ENCODE results near the gene KLB.
"Not testable (repeated sequence)": the region's sequence is repeated elsewhere in the genome, so short reads cannot be mapped to it uniquely, and the experiment has no call there.

The KLB gene

GRCh38 chr4:39426728-39427127 lies 20.0 kb downstream of the KLB start:
- DNase-seq (ENCODE audit: low spot score): no peak

- no peak for DNase-seq (ENCODE audit: low spot score)
These were observed 20.9 kb downstream of the KLB start for GRCh38 chr4:39427520-39428114.

GRCh38 chr4:39429476-39430334 lies 23.0 kb downstream of the KLB start:
- DNase-seq (ENCODE audit: low spot score): no peak

- DNase-seq (ENCODE audit: low spot score): no peak
These were observed 27.3 kb downstream of the KLB start for GRCh38 chr4:39433878-39434492.

- peak; percentile 20 for DNase-seq (ENCODE audit: low spot score)
These were observed 29.2 kb downstream of the KLB start for GRCh38 chr4:39435659-39436563.

GRCh38 chr4:39441593-39441992 lies 34.9 kb downstream of the KLB start:
- DNase-seq (ENCODE audit: low spot score): no peak

GRCh38 chr4:39442998-39443397 lies 36.3 kb downstream of the KLB start:
- no peak for DNase-seq (ENCODE audit: low spot score)

GRCh38 chr4:39446483-39446841 lies 39.7 kb downstream of the KLB start:
- DNase-seq (ENCODE audit: low spot score): no peak

GRCh38 chr4:39446842-39447573 lies 40.3 kb downstream of the KLB start:
- DNase-seq (ENCODE audit: low spot score): peak; percentile 52

- DNase-seq (ENCODE audit: low spot score): no peak
These were observed 43.9 kb downstream of the KLB start for GRCh38 chr4:39450618-39451017.

GRCh38 chr4:39451423-39452023 lies 44.8 kb downstream of the KLB start:
- DNase-seq (ENCODE audit: low spot score): no peak

GRCh38 chr4:39452153-39452859 lies 45.6 kb downstream of the KLB start:
- DNase-seq (ENCODE audit: low spot score): no peak

- DNase-seq (ENCODE audit: low spot score): no peak
These were observed 46.3 kb downstream of the KLB start for GRCh38 chr4:39452860-39453587.

GRCh38 chr4:39453738-39454137 lies 47.0 kb downstream of the KLB start:
- no peak for DNase-seq (ENCODE audit: low spot score)

- no peak for DNase-seq (ENCODE audit: low spot score)
These were observed 48.8 kb downstream of the KLB start for GRCh38 chr4:39455486-39455885.

GRCh38 chr4:39456946-39457763 lies 50.4 kb downstream of the KLB start:
- DNase-seq (ENCODE audit: low spot score): no peak

GRCh38 chr4:39458161-39458504 lies 51.4 kb downstream of the KLB start:
- DNase-seq (ENCODE audit: low spot score): not testable (repeated sequence)

GRCh38 chr4:39458505-39459300 lies 52.0 kb downstream of the KLB start, which contains the start of the genes LIAS and RPL9:
Gene LIAS, plus strand, starts transcription at chr4:39459056. Its CDS starts 62 bp downstream, at chr4:39459118.
Gene RPL9, minus strand, starts transcription at chr4:39458922. Its CDS starts 483 bp downstream, at chr4:39458439.
- peak; percentile 96 for DNase-seq (ENCODE audit: low spot score)
